Gastrocnemius medialis (tissue), 4 donors: Measurements from ENCODE around the gene FBXW11. TPM values are rescaled to one million over a fixed set of nuclear protein-coding genes. Genes with fewer than 3 reads are reported as not detected.

Source experiments
- ATAC-seq, 2 donors: fragments of 150-250 bp; one replicate each; pipeline ENCODE4 v1.9.1; 2016
- DNase-seq, 2 donors: peaks; one replicate each; pipeline ENCODE4 v3.0.0-alpha.2; 2019
- H3K27ac ChIP-seq, 4 donors: fragments of 200-600 bp; sonication (generic); 1 replicate in 1 of 4; 2 replicates in 3 of 4; pipeline ENCODE4 v1.5.1; 2016 to 2018; ENCODE audit warnings: mild to moderate bottlenecking in 2 of 4, moderate library complexity in 1 of 4
- H3K27me3 ChIP-seq, 3 donors: fragments of 200-600 bp; sonication (generic) in 2 of 3; 1 replicate in 1 of 3; 2 replicates in 2 of 3; pipeline versions ENCODE4 v1.5.1 to v1.6.0; 2016 to 2019; ENCODE audit warnings: mild to moderate bottlenecking in 1 of 3, moderate library complexity in 1 of 3
- H3K36me3 ChIP-seq, 2 donors: fragments of 200-600 bp; sonication (generic) in 1 of 2; one replicate each; pipeline ENCODE4 v1.5.1; 2017 to 2018
- H3K4me1 ChIP-seq, 2 donors: fragments of 200-600 bp; sonication (generic) in 1 of 2; one replicate each; pipeline ENCODE4 v1.5.1; 2016 to 2017; ENCODE audit warnings: mild to moderate bottlenecking in 2 of 2
- H3K4me3 ChIP-seq, 4 donors: fragments of 200-600 bp; sonication (generic) in 3 of 4; 1 replicate in 1 of 4; 2 replicates in 3 of 4; pipeline ENCODE4 v1.5.1; 2016 to 2019; ENCODE audit warnings: mild to moderate bottlenecking in 2 of 4
- H3K9me3 ChIP-seq, 3 donors: fragments of 200-600 bp; sonication (generic) in 2 of 3; 1 replicate in 1 of 3; 2 replicates in 2 of 3; pipeline ENCODE4 v1.5.1; 2016 to 2019
- POLR2A ChIP-seq, 2 donors: fragments of 450-650 bp; IDR thresholded peaks; one replicate each; pipeline ENCODE4 v1.6.1; 2017; ENCODE audit warnings: antibody characterized with exemption in 2 of 2, mild to moderate bottlenecking in 2 of 2, moderate library complexity in 2 of 2
- in situ Hi-C, 4 donors: fragments of 200-750 bp; cut with MboI; loops; one replicate each; pipeline versions ENCODE4 v1.15.0 to v1.8.0; 2017; ENCODE audit warnings: low sequenced_read_pairs in 4 of 4
- intact Hi-C: fragments of 100-400 bp; cut with DNase I; formaldehyde crosslinking; loops from one replicate; pipeline ENCODE4 v1.15.1; 2023; ENCODE audit warnings: low total_unique reads
- total RNA-seq, 4 donors: library from RNA; depleted of rRNA; stranded (reverse); fragments of >200 nt; gene quantifications; one replicate each; pipeline versions ENCODE4 v1.1.0 to v1.2.3, GENCODE V29; 2016
- TF ChIP-seq, protein P1 (sequence below), 5 experiments: fragments of 450-650 bp in 3 of 5; fragments of 200-600 bp in 2 of 5; sonication (generic) in 2 of 5; IDR thresholded peaks in 4 of 5; conservative IDR thresholded peaks in 1 of 5; 1 replicate in 4 of 5; 2 replicates in 1 of 5; pipeline ENCODE4 v1.5.1; 2016 to 2019; ENCODE audit warnings: antibody characterized with exemption in 5 of 5, mild to moderate bottlenecking in 3 of 5, moderate library complexity in 3 of 5

FBXW11 gene
- total RNA-seq, 4 donors from 2014 or later = 68.5 to 80.8 (median 72.2) TPM

DNA sequence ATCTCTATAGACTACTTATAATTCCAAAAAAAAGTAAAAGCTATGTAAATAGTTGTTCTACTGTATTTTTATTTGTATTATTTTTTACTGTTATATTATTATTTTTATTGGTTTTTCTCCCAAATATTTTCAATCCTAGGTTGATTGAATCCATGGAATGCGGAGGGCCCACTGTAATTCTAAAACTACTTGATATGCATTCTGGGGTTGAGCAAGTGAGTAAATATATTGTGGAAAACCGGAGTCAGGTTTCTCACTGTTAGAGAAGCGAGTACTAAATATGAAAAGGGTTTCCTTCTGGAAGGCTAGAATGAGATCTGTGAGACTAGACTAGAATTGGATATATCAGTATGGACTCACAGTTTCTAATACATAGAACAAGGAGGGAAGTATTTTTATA, 66.5 kb downstream of the FBXW11 start:
- no peak overlapping the region for H3K27ac ChIP-seq
- no peaks in the 10 kb centered on the region for H3K9me3 ChIP-seq
- intact Hi-C loops = no loop called here
- no peaks in the 10 kb centered on the region for H3K27me3 ChIP-seq
- in situ Hi-C loops = no loop called here
- no peak for TF ChIP-seq POLR2A (IDR thresholded peaks at IDR 0.05)
- TF ChIP-seq, protein P1, sequence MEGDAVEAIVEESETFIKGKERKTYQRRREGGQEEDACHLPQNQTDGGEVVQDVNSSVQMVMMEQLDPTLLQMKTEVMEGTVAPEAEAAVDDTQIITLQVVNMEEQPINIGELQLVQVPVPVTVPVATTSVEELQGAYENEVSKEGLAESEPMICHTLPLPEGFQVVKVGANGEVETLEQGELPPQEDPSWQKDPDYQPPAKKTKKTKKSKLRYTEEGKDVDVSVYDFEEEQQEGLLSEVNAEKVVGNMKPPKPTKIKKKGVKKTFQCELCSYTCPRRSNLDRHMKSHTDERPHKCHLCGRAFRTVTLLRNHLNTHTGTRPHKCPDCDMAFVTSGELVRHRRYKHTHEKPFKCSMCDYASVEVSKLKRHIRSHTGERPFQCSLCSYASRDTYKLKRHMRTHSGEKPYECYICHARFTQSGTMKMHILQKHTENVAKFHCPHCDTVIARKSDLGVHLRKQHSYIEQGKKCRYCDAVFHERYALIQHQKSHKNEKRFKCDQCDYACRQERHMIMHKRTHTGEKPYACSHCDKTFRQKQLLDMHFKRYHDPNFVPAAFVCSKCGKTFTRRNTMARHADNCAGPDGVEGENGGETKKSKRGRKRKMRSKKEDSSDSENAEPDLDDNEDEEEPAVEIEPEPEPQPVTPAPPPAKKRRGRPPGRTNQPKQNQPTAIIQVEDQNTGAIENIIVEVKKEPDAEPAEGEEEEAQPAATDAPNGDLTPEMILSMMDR (IDR thresholded peaks at IDR 0.05 in 4 of 5, conservative IDR thresholded peaks at IDR 0.05 in 1 of 5) = no peak
- ATAC-seq (no peak), DNase-seq (no peak)
- peaks cover 14 to 28% of the 10 kb centered on the region in 2 donors for H3K4me1 ChIP-seq
- no peaks in the 10 kb centered on the region for H3K36me3 ChIP-seq
- H3K4me3 ChIP-seq = no peak overlapping the region

DNA sequence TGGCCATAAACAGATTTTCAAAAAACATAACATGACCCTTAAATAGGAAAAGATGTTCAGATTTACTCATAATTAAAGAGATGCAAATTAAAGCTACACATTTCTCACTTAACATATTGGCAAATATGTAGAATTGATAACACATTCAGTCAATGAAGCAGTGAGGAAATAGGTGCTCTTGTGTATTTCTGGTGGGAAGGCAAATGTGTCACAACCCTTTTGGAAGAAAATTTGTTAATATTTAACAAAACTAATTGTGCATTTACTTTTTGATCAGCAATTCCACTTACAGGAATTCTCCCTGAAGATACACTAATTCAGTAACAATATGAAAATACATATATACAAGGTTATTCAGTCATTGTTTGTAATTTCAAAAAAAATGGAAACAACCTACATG, 68.1 kb downstream of the FBXW11 start:
- no peak overlapping the region for H3K27ac ChIP-seq
- H3K4me3 ChIP-seq = no peak overlapping the region
- TF ChIP-seq POLR2A (IDR thresholded peaks at IDR 0.05) = no peak
- TF ChIP-seq, protein P1 (IDR thresholded peaks at IDR 0.05 in 4 of 5, conservative IDR thresholded peaks at IDR 0.05 in 1 of 5) = no peak
- intact Hi-C loops (no loop called here), in situ Hi-C loops (no loop called here)
- DNase-seq (no peak), ATAC-seq (no peak)
- peaks cover 4 to 21% of the 10 kb centered on the region in 2 donors for H3K4me1 ChIP-seq
- no peaks in the 10 kb centered on the region for H3K27me3 ChIP-seq
- no peaks in the 10 kb centered on the region for H3K9me3 ChIP-seq
- no peaks in the 10 kb centered on the region for H3K36me3 ChIP-seq

DNA sequence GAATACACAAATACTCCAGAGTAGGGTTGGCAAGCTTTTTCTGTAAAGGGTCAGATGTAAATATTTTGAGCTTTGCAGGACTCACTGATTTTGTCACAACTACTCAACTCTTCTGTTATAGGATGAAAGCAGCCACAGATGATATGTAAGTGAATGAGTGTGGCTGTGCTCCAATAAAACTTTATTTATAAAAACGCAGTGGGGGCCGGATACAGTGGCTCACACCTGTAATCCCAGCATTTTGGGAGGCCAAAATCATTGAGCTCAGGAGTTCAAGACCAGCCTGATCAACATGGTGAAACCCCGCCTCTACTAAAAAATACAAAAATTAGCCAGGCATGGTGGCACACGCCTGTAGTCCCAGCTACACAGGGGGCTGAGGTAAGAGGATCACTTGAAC, 69.1 kb downstream of the FBXW11 start:
- intact Hi-C loops = no loop called here
- H3K9me3 ChIP-seq = no peaks in the 10 kb centered on the region
- no peaks in the 10 kb centered on the region for H3K36me3 ChIP-seq
- H3K4me1 ChIP-seq = peaks cover 0 to 15% of the 10 kb centered on the region in 2 donors
- in situ Hi-C loops = no loop called here
- H3K4me3 ChIP-seq = no peak overlapping the region
- no peaks in the 10 kb centered on the region for H3K27me3 ChIP-seq
- no peak for DNase-seq
- TF ChIP-seq POLR2A (IDR thresholded peaks at IDR 0.05) = no peak
- TF ChIP-seq, protein P1 (IDR thresholded peaks at IDR 0.05 in 4 of 5, conservative IDR thresholded peaks at IDR 0.05 in 1 of 5) = no peak
- H3K27ac ChIP-seq = no peak overlapping the region
- no peak for ATAC-seq

DNA sequence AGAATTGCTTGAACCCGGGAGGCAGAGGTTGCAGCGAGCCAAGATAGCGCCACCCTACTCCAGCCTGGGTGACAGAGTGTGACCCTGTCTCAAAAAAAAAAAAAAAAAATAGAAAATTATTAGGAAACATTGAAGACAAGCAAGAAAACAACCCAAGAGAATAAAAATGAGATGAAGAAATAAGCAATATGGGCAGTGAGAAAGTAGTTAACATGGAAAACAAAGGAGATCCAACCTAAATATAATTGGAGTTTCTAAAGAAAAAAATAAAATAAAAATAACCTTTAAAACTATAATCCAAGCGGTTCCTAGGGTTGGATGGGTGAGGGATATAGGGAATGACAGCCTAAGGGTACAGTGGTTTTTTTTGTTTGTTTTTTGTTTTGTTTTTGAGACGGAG, 71.9 kb downstream of the FBXW11 start:
- DNase-seq (no peak), ATAC-seq (no peak)
- intact Hi-C loops = no loop called here
- no peaks in the 10 kb centered on the region for H3K9me3 ChIP-seq
- H3K4me1 ChIP-seq = no peaks in the 10 kb centered on the region
- in situ Hi-C loops = no loop called here
- no peaks in the 10 kb centered on the region for H3K36me3 ChIP-seq
- no peak overlapping the region for H3K27ac ChIP-seq
- H3K27me3 ChIP-seq = no peaks in the 10 kb centered on the region
- no peak overlapping the region for H3K4me3 ChIP-seq
- TF ChIP-seq POLR2A (IDR thresholded peaks at IDR 0.05) = no peak
- TF ChIP-seq, protein P1 (IDR thresholded peaks at IDR 0.05 in 4 of 5, conservative IDR thresholded peaks at IDR 0.05 in 1 of 5) = no peak

DNA sequence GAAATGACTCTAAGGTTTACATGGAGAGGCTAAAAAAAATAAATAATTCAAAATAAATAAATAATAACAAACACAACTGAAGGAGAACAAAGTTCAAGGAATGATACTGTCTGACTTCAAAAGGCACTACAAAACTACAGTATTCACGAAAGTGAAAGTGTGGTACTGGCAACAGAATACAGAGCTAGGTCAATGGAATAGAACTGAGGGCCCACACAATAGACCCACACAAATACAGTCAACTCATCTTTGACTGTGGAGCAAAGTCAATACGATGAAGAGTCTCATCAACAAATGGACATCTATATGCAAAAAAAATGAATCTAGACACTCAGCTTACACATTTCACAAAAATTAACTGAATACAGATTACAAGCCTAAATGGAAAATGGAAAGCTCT, 75.3 kb downstream of the FBXW11 start:
- Histone ChIP-seq H3K36me3 (no peaks in the 10 kb centered on the region), H3K4me3 (no peak overlapping the region), H3K27me3 (no peaks in the 10 kb centered on the region), H3K27ac (no peak overlapping the region), H3K4me1 (no peaks in the 10 kb centered on the region), H3K9me3 (no peaks in the 10 kb centered on the region)
- ATAC-seq (no peak), DNase-seq (no peak)
- in situ Hi-C loops (no loop called here), intact Hi-C loops (no loop called here)
- TF ChIP-seq, protein P1 (IDR thresholded peaks at IDR 0.05 in 4 of 5, conservative IDR thresholded peaks at IDR 0.05 in 1 of 5) = no peak
- no peak for TF ChIP-seq POLR2A (IDR thresholded peaks at IDR 0.05)
